CD14-positive monocyte (primary cell): ENCODE results near the gene ADO. TPM values are rescaled to one million over a fixed set of nuclear protein-coding genes. Genes with fewer than 3 reads are reported as not detected.
A peak's percentile ranks its signal among the peaks of the same experiment; 100 is the strongest.

Experiments used
- DNase-seq, 3 donors: peaks; one replicate each; pipeline ENCODE4 v3.0.0-alpha.2; 2011 to 2022
- H2AFZ ChIP-seq: 2 replicates; pipeline ENCODE4 v1.6.0; 2012; ENCODE audit warnings: mild to moderate bottlenecking, low read depth, low read length, inconsistent platforms; ENCODE audit not compliant: insufficient read depth, poor library complexity, severe bottlenecking
- H3K27ac ChIP-seq, 2 donors: 1 replicate in 1 of 2; 2 replicates in 1 of 2; pipeline ENCODE4 v1.5.1; 2012 to 2013; ENCODE audit warnings: low read length in 2 of 2, control low read depth in 1 of 2, inconsistent platforms in 1 of 2, low read depth in 1 of 2, mild to moderate bottlenecking in 1 of 2
- H3K27me3 ChIP-seq, 2 donors: one replicate each; pipeline versions ENCODE4 v1.6.0 to v1.6.1; 2011 to 2013; ENCODE audit warnings: low read length in 2 of 2; ENCODE audit not compliant: control insufficient read depth in 2 of 2, insufficient read depth in 2 of 2
- H3K36me3 ChIP-seq, 2 donors: replicated peaks in 1 of 2; 1 replicate in 1 of 2; 2 replicates in 1 of 2; pipeline versions ENCODE4 v1.5.1 to v1.6.1; 2012 to 2013; ENCODE audit warnings: low read length in 2 of 2, control low read depth in 1 of 2, inconsistent platforms in 1 of 2, mild to moderate bottlenecking in 1 of 2; ENCODE audit not compliant: insufficient read depth in 2 of 2, control insufficient read depth in 1 of 2
- H3K4me1 ChIP-seq, 2 donors: 1 replicate in 1 of 2; 2 replicates in 1 of 2; pipeline versions ENCODE4 v1.5.1 to v1.6.1; 2012 to 2013; ENCODE audit warnings: low read length in 2 of 2, control low read depth in 1 of 2, inconsistent platforms in 1 of 2, mild to moderate bottlenecking in 1 of 2, moderate library complexity in 1 of 2; ENCODE audit not compliant: insufficient read depth in 2 of 2, control insufficient read depth in 1 of 2
- H3K4me2 ChIP-seq: replicated peaks from 2 replicates; pipeline ENCODE3; 2012; ENCODE audit warnings: low read length, moderate library complexity, mild to moderate bottlenecking; ENCODE audit not compliant: poor library complexity, severe bottlenecking; ENCODE audit errors: extremely low read depth
- H3K4me3 ChIP-seq, 3 experiments: fragments of 200-600 bp in 1 of 3; sonication (generic) in 1 of 3; replicated peaks in 1 of 3; 1 replicate in 2 of 3; 2 replicates in 1 of 3; pipeline ENCODE4 v1.5.1; 2011 to 2013; ENCODE audit warnings: low read length in 3 of 3, mild to moderate bottlenecking in 3 of 3, control low read depth in 2 of 3, low read depth in 2 of 3, inconsistent platforms in 1 of 3, moderate library complexity in 1 of 3
- H3K79me2 ChIP-seq: 2 replicates; pipeline ENCODE4 v1.6.0; 2012; ENCODE audit warnings: mild to moderate bottlenecking, control low read depth, inconsistent platforms, low read length, moderate library complexity; ENCODE audit not compliant: insufficient read depth
- H3K9ac ChIP-seq: 2 replicates; pipeline ENCODE4 v1.6.0; 2017; ENCODE audit warnings: low read length, mild to moderate bottlenecking; ENCODE audit not compliant: insufficient read depth, poor library complexity, severe bottlenecking
- H3K9me3 ChIP-seq, 2 donors: replicated peaks in 1 of 2; 1 replicate in 1 of 2; 2 replicates in 1 of 2; pipeline versions ENCODE4 v1.5.1 to v1.6.1; 2012 to 2013; ENCODE audit warnings: low read length in 2 of 2, control low read depth in 1 of 2; ENCODE audit not compliant: control insufficient read depth in 1 of 2, insufficient read depth in 1 of 2
- H4K20me1 ChIP-seq: 2 replicates; pipeline ENCODE4 v1.6.0; 2012; ENCODE audit warnings: mild to moderate bottlenecking, low read length, control low read depth, moderate library complexity; ENCODE audit not compliant: insufficient read depth
- H3K27ac Mint-ChIP-seq, 7 donors: one replicate each; pipeline ENCODE4 v1.8.0; 2020; ENCODE audit warnings: mild to moderate bottlenecking in 7 of 7, mixed read lengths in 7 of 7, moderate library complexity in 6 of 7, inconsistent platforms in 2 of 7
- H3K27me3 Mint-ChIP-seq, 3 donors: one replicate each; pipeline ENCODE4 v1.8.0; 2021 to 2022; ENCODE audit warnings: low read depth in 3 of 3, mild to moderate bottlenecking in 3 of 3, mixed read lengths in 3 of 3, moderate library complexity in 3 of 3, inconsistent platforms in 1 of 3
- H3K36me3 Mint-ChIP-seq, 2 donors: one replicate each; pipeline ENCODE4 v1.8.0; 2020; ENCODE audit warnings: mixed read lengths in 2 of 2, inconsistent platforms in 1 of 2, mild to moderate bottlenecking in 1 of 2
- H3K4me1 Mint-ChIP-seq: one replicate; pipeline ENCODE4 v1.8.0; 2020; ENCODE audit warnings: mild to moderate bottlenecking, mixed read lengths
- H3K4me3 Mint-ChIP-seq, 2 donors: one replicate each; pipeline ENCODE4 v1.8.0; 2020; ENCODE audit warnings: mild to moderate bottlenecking in 2 of 2, mixed read lengths in 2 of 2, moderate library complexity in 1 of 2
- H3K9me3 Mint-ChIP-seq, 7 donors: one replicate each; pipeline ENCODE4 v1.8.0; 2020 to 2022; ENCODE audit warnings: mixed read lengths in 7 of 7, mild to moderate bottlenecking in 6 of 7, moderate library complexity in 6 of 7, inconsistent platforms in 2 of 7
- WGBS: methylation state at CpG from one replicate; pipeline ENCODE4 v1.1.5; 2013; ENCODE audit warnings: missing lambda C conversion rate; ENCODE audit not compliant: insufficient coverage; 5-methylcytosine and 5-hydroxymethylcytosine counted together
- intact Hi-C, 2 donors: fragments of 100-400 bp; cut with micrococcal nuclease; formaldehyde crosslinking; loops; one replicate each; pipeline versions ENCODE4 v1.15.0 to v1.15.1; 2023
- polyA plus RNA-seq, 3 donors: library from polyadenylated mRNA; depleted of rRNA in 1 of 3; unstranded in 2 of 3; stranded (reverse) in 1 of 3; fragments of 300-500 nt in 2 of 3; fragments of >200 nt in 1 of 3; fragmentation: Illumina TruSeq in 2 of 3; gene quantifications; 1 replicate in 2 of 3; 2 replicates in 1 of 3; pipeline ENCODE4 v1.2.3, GENCODE V29; 2012 to 2021
- TF ChIP-seq, protein P1 (sequence below): fragments of 200-600 bp; IDR thresholded peaks from one replicate; pipeline ENCODE4 v1.8.0; 2022; ENCODE audit warnings: antibody characterized with exemption, mild to moderate bottlenecking

Gene ADO
- polyA plus RNA-seq, 3 donors = 5.7 to 7.0 (median 6.2) TPM

DNA sequence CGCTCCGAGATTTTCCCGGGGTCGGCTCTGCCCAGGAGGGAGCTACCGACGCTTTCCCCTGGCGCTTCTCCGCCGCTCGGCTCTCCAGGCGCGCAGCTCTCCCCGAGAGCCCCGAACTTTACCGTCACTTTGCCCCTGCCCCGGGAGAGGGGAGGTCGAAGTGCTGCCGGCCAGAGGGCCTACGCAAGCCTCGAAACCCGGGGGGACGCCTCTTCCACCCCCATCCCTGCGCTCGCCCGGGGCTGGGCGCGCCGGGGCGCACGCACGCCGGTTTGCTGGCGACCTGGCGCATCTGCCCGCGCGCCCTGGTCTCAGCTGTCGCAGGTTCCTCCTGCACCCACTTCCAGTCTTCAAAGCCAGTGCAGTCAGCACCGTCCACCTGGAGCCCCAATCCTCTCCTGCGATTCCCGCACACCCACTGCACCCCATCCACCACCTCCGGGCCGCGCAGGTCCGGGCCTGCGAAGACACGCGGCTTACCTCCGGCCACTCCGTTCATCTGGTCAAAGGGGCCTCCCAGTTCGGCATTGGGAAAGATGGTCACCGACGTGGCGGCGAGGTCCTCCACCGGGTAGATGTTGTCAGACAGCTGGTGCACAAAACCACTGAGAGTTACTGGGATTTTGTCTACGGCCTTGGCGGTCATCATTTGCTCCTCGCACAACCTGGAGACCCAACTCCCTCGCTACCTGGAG is 11.0 kb downstream of the ADO start:
- peaks cover 6% of the 10 kb centered on the region for H4K20me1 ChIP-seq
- H3K9me3 Mint-ChIP-seq = peaks cover 0 to 32% (median 25%) of the 10 kb centered on the region in 7 donors
- peaks cover 56 to 74% (median 59%) of the 10 kb centered on the region in 3 donors for H3K27me3 Mint-ChIP-seq
- H3K4me2 ChIP-seq = peak overlapping the region; percentile 100
- H3K36me3 Mint-ChIP-seq = peaks cover 29 to 36% of the 10 kb centered on the region in 2 donors
- TF ChIP-seq, protein P1, sequence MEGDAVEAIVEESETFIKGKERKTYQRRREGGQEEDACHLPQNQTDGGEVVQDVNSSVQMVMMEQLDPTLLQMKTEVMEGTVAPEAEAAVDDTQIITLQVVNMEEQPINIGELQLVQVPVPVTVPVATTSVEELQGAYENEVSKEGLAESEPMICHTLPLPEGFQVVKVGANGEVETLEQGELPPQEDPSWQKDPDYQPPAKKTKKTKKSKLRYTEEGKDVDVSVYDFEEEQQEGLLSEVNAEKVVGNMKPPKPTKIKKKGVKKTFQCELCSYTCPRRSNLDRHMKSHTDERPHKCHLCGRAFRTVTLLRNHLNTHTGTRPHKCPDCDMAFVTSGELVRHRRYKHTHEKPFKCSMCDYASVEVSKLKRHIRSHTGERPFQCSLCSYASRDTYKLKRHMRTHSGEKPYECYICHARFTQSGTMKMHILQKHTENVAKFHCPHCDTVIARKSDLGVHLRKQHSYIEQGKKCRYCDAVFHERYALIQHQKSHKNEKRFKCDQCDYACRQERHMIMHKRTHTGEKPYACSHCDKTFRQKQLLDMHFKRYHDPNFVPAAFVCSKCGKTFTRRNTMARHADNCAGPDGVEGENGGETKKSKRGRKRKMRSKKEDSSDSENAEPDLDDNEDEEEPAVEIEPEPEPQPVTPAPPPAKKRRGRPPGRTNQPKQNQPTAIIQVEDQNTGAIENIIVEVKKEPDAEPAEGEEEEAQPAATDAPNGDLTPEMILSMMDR = no peak
- no peaks in the 10 kb centered on the region for H3K79me2 ChIP-seq
- H3K9ac ChIP-seq = peak overlapping the region; percentile 84
- H3K4me3 Mint-ChIP-seq = peak overlapping the region; percentile 98 to 99
- 1% methylated on average over 53 of the region's 60 CpGs for WGBS
- H3K27ac ChIP-seq = peak overlapping the region in 1 of 2 donors; percentile 86
- peak overlapping the region; percentile 84 for H2AFZ ChIP-seq
- H3K4me1 ChIP-seq = peaks cover 31 to 41% of the 10 kb centered on the region in 2 donors
- DNase-seq = peak in 1 of 3 donors; percentile 29
- peaks cover 36 to 57% of the 10 kb centered on the region in 2 donors for H3K27me3 ChIP-seq
- peaks cover 0 to 20% of the 10 kb centered on the region in 2 donors for H3K9me3 ChIP-seq
- H3K4me3 ChIP-seq = peak overlapping the region; percentile 58 to 82 (median 70)
- H3K36me3 ChIP-seq = peaks cover 0 to 7% of the 10 kb centered on the region in 2 donors
- peaks cover 36% of the 10 kb centered on the region for H3K4me1 Mint-ChIP-seq
- intact Hi-C loops = loop anchor here (5.0 to 10.0 kb wide), 5 partner anchors 203 to 383 kb away; partner anchors contain the start of gene NRBF2 (in 1 of the 2)
- H3K27ac Mint-ChIP-seq = peak overlapping the region in 6 of 7 donors; percentile 83 to 96 (median 94)

DNA sequence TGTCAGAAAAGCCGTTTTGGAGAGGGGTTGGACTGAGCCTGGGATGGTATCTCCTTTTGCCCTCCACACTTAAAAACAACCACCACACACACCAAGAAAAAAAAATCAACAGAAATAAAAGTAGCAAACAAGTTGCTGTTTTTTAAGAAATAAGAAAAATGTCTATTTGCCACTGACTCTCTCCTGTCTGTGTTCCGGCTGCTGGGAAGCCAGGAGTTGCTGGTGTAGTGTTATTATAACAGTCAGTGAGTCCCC is 11.5 kb downstream of the ADO start:
- Histone ChIP-seq H3K27ac (peak overlapping the region in 1 of 2 donors; percentile 86), H2AFZ (peak overlapping the region; percentile 84), H4K20me1 (peaks cover 6% of the 10 kb centered on the region), H3K4me3 (peak overlapping the region; percentile 58 to 82 (median 70)), H3K9me3 (peaks cover 0 to 20% of the 10 kb centered on the region in 2 donors), H3K27me3 (peaks cover 41 to 62% of the 10 kb centered on the region in 2 donors), H3K36me3 (peaks cover 0 to 7% of the 10 kb centered on the region in 2 donors), H3K9ac (peak overlapping the region; percentile 84), H3K79me2 (no peaks in the 10 kb centered on the region), H3K4me1 (peaks cover 31 to 41% of the 10 kb centered on the region in 2 donors), H3K4me2 (peak overlapping the region; percentile 100)
- peaks cover 26 to 36% of the 10 kb centered on the region in 2 donors for H3K36me3 Mint-ChIP-seq
- TF ChIP-seq, protein P1 = no peak
- 0% methylated on average over 1 of the region's 2 CpGs for WGBS
- H3K9me3 Mint-ChIP-seq = peaks cover 0 to 32% (median 25%) of the 10 kb centered on the region in 7 donors
- intact Hi-C loops = loop anchor here (5.0 to 10.0 kb wide), 5 partner anchors 204 to 384 kb away; partner anchors contain the start of gene NRBF2 (in 1 of the 2)
- H3K27ac Mint-ChIP-seq = peak overlapping the region; percentile 70 to 96 (median 95)
- H3K27me3 Mint-ChIP-seq = peaks cover 61 to 78% (median 64%) of the 10 kb centered on the region in 3 donors
- H3K4me3 Mint-ChIP-seq = peak overlapping the region; percentile 98 to 99
- peaks cover 36% of the 10 kb centered on the region for H3K4me1 Mint-ChIP-seq
- DNase-seq = no peak
